ENCODE data around the gene ST6GAL1. TPM values are rescaled to one million over a fixed set of nuclear protein-coding genes. Genes with fewer than 3 reads are reported as not detected.

The ST6GAL1 gene
- total and polyA plus RNA-seq, 2 of the 13 experiments (the other 11 are each of a cell fraction or from before 2014, with no cell fraction given), result 79.9 to 164 TPM

DNA sequence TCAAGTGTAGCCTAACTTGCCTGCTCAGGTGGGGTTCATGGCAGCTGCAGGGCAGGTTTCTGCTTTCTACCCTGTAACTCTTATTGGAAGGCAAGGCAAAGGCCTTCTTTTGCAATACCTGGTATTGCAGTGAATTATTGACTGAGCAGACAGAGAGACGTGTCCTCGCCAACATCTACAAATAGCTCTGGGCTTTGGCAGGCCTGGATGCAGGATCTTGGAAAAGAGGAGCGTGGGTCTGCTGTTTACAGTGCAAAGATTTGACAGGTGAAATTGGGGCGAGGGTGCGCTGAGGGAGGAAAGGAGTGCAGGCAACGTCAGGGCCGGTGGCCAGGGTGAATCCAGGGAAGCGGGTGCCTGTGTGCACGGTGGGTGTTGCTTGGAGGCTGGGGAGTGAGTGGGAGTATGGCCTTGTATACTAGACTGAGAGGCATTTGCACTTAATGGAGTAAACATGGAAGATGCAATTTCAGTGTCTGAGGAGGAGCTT, 44.5 kb downstream of the ST6GAL1 start (continued):
- TF ChIP-seq, protein P1, sequence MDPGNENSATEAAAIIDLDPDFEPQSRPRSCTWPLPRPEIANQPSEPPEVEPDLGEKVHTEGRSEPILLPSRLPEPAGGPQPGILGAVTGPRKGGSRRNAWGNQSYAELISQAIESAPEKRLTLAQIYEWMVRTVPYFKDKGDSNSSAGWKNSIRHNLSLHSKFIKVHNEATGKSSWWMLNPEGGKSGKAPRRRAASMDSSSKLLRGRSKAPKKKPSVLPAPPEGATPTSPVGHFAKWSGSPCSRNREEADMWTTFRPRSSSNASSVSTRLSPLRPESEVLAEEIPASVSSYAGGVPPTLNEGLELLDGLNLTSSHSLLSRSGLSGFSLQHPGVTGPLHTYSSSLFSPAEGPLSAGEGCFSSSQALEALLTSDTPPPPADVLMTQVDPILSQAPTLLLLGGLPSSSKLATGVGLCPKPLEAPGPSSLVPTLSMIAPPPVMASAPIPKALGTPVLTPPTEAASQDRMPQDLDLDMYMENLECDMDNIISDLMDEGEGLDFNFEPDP (CRISPR knock-in tag; conservative IDR thresholded peaks at IDR 0.05), result no peak
- peak; percentile 23; the same call in 1 of the 2 replicates for TF ChIP-seq ZNF691 (CRISPR knock-in tag; IDR thresholded peaks at IDR 0.05; ENCODE audit: borderline replicate concordance, low read depth)
- 0 out of 2 replicates have a peak, but pooled peaks have one; percentile 64 for TF ChIP-seq ZNF431 (CRISPR knock-in tag; IDR thresholded peaks at IDR 0.05; ENCODE audit: borderline replicate concordance, low read depth)
- TF ChIP-seq ZNF3 (CRISPR knock-in tag; IDR thresholded peaks at IDR 0.05), result peak; percentile 71
- TF ChIP-seq HOXA9 (CRISPR knock-in tag; IDR thresholded peaks at IDR 0.05; ENCODE audit: borderline replicate concordance), result no peak
- TF ChIP-seq, protein P2, sequence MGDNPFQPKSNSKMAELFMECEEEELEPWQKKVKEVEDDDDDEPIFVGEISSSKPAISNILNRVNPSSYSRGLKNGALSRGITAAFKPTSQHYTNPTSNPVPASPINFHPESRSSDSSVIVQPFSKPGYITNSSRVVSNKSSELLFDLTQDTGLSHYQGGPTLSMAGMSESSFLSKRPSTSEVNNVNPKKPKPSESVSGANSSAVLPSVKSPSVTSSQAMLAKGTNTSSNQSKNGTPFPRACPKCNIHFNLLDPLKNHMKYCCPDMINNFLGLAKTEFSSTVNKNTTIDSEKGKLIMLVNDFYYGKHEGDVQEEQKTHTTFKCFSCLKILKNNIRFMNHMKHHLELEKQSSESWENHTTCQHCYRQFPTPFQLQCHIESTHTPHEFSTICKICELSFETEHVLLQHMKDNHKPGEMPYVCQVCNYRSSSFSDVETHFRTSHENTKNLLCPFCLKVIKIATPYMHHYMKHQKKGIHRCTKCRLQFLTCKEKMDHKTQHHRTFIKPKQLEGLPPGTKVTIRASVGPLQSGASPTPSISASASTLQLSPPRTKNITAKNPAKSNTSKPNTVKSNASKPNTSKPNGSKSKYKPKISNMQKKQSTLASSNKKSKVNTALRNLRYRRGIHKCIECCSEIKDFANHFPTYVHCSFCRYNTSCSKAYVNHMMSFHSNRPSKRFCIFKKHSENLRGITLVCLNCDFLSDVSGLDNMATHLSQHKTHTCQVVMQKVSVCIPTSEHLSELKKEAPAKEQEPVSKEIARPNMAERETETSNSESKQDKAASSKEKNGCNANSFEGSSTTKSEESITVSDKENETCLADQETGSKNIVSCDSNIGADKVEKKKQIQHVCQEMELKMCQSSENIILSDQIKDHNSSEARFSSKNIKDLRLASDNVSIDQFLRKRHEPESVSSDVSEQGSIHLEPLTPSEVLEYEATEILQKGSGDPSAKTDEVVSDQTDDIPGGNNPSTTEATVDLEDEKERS (CRISPR knock-in tag; IDR thresholded peaks at IDR 0.05), result no peak
- TF ChIP-seq ZFX (CRISPR knock-in tag; IDR thresholded peaks at IDR 0.05; ENCODE audit: low read depth), result peak; percentile 88
- 0 out of 2 replicates have a peak, but pooled peaks have one; percentile 55 for TF ChIP-seq ZNF746 (CRISPR knock-in tag; IDR thresholded peaks at IDR 0.05)
- TF ChIP-seq HIVEP1 (CRISPR knock-in tag; IDR thresholded peaks at IDR 0.05), result no peak
- TF ChIP-seq SNRNP70 (IDR thresholded peaks at IDR 0.05; ENCODE audit: low read depth, low read length), result no peak
- no peak for TF ChIP-seq MBNL3 (CRISPR knock-in tag; conservative IDR thresholded peaks at IDR 0.05)
- TF ChIP-seq ZNF629 (CRISPR knock-in tag; conservative IDR thresholded peaks at IDR 0.05), result no peak; the same call in 1 of the 2 replicates
- peak; percentile 52 for TF ChIP-seq KAT8 (CRISPR knock-in tag; IDR thresholded peaks at IDR 0.05)
- TF ChIP-seq NCOA5 (CRISPR knock-in tag; IDR thresholded peaks at IDR 0.05), result no peak
- peak; percentile 74; the same call in 1 of the 2 replicates for TF ChIP-seq ZNF670 (CRISPR knock-in tag; IDR thresholded peaks at IDR 0.05; ENCODE audit: borderline replicate concordance)
- TF ChIP-seq TSC22D2 (CRISPR knock-in tag; IDR thresholded peaks at IDR 0.05; ENCODE audit: borderline replicate concordance), result 0 out of 2 replicates have a peak, but pooled peaks have one; percentile 33
- TF ChIP-seq ZNF121 (CRISPR knock-in tag; IDR thresholded peaks at IDR 0.05), result 0 out of 2 replicates have a peak, but pooled peaks have one; percentile 39
- TF ChIP-seq PITX1 (CRISPR knock-in tag; IDR thresholded peaks at IDR 0.05), result peak; percentile 71
- TF ChIP-seq ZFP37 (CRISPR knock-in tag; IDR thresholded peaks at IDR 0.05; ENCODE audit: borderline replicate concordance), result no peak
- no peak for TF ChIP-seq SRSF1 (optimal IDR thresholded peaks at IDR 0.05; ENCODE audit: low read depth, low read length)
- no peak for TF ChIP-seq ZFYVE20 (CRISPR knock-in tag; IDR thresholded peaks at IDR 0.05; ENCODE audit: borderline replicate concordance, low read depth)
- peak; percentile 42; the same call in 1 of the 2 replicates for TF ChIP-seq ZNF749 (CRISPR knock-in tag; IDR thresholded peaks at IDR 0.05; ENCODE audit: borderline replicate concordance)
- TF ChIP-seq ESRRA (CRISPR knock-in tag; IDR thresholded peaks at IDR 0.05; ENCODE audit: low read depth), result peak; percentile 89
- no peak for TF ChIP-seq ZNF337 (CRISPR knock-in tag; IDR thresholded peaks at IDR 0.05; ENCODE audit: borderline replicate concordance, low read depth)
- TF ChIP-seq ZNF33A (CRISPR knock-in tag; IDR thresholded peaks at IDR 0.05; ENCODE audit: borderline replicate concordance), result no peak
- TF ChIP-seq SP2 (CRISPR knock-in tag; IDR thresholded peaks at IDR 0.05), result no peak

All from HepG2 (cell line).